GDM1 (cell line): ENCODE data around the gene SAPCD2.

Source experiments
- DNase-seq: peaks from one replicate; lab custom pipeline; 2025; lab: John Stamatoyannopoulos, UW

SAPCD2 gene

GRCh38 chr9:137017071-137017470 is 53.3 kb downstream of the SAPCD2 start:
- no peak for DNase-seq

- DNase-seq, result no peak
Measured at GRCh38 chr9:137016436-137016835, 53.9 kb downstream of the SAPCD2 start.

- no peak for DNase-seq
Measured at GRCh38 chr9:137015976-137016375, 54.4 kb downstream of the SAPCD2 start.

- DNase-seq, result no peak
Measured at GRCh38 chr9:137015540-137015930, 54.8 kb downstream of the SAPCD2 start.

GRCh38 chr9:137014776-137015539 is 55.4 kb downstream of the SAPCD2 start:
- DNase-seq, result no peak

- no peak for DNase-seq
Measured at GRCh38 chr9:137014166-137014565, 56.2 kb downstream of the SAPCD2 start.

- DNase-seq, result no peak
Measured at GRCh38 chr9:137013571-137013940, 56.8 kb downstream of the SAPCD2 start.

- DNase-seq, result no peak
Measured at GRCh38 chr9:137012694-137013570, 57.4 kb downstream of the SAPCD2 start.
